B cell (primary cell): ENCODE data around the gene VTI1A. TPM values are rescaled to one million over a fixed set of nuclear protein-coding genes. Genes with fewer than 3 reads are reported as not detected.

Source experiments
- ATAC-seq: fragments of 200-7000 bp; cut with Tn5 transposase; one replicate; pipeline ENCODE4 v1.10.0; 2021; ENCODE audit warnings: low read depth, mild to moderate bottlenecking, moderate number of reproducible peaks, moderate library complexity
- CTCF ChIA-PET: fragments of 350-600 bp; sonication (Branson Sonifier 250); formaldehyde crosslinking; loops from one replicate; lab custom pipeline; 2021; ENCODE audit warnings: antibody characterized with exemption, inconsistent platforms; lab: Charles Lee
- POLR2A ChIA-PET: fragments of 350-600 bp; sonication (Branson Sonifier 250); formaldehyde crosslinking; loops from one replicate; lab custom pipeline; 2021; ENCODE audit warnings: antibody characterized with exemption; lab: Charles Lee
- DNase-seq: peaks from one replicate; pipeline ENCODE4 v3.0.0; 2013
- H2AFZ ChIP-seq: 2 replicates; pipeline ENCODE4 v1.6.1; 2012; ENCODE audit warnings: mild to moderate bottlenecking, low read depth, low read length; ENCODE audit not compliant: insufficient read depth, poor library complexity, severe bottlenecking
- H3K27ac ChIP-seq, 2 donors: 1 replicate in 1 of 2; 2 replicates in 1 of 2; pipeline ENCODE4 v1.5.1; 2012 to 2013; ENCODE audit warnings: low read length in 2 of 2, mild to moderate bottlenecking in 2 of 2, moderate library complexity in 1 of 2
- H3K27me3 ChIP-seq, 4 experiments: fragments of 200-600 bp in 1 of 4; sonication (generic) in 1 of 4; replicated peaks in 1 of 4; 1 replicate in 2 of 4; 2 replicates in 2 of 4; pipeline versions ENCODE4 v1.6.1 to v1.7.0; 2013 to 2016; ENCODE audit warnings: low read length in 3 of 4, mild to moderate bottlenecking in 2 of 4, mixed read lengths in 1 of 4, moderate library complexity in 1 of 4; ENCODE audit not compliant: insufficient read depth in 4 of 4, control insufficient read depth in 3 of 4; ENCODE audit errors: control extremely low read depth in 1 of 4
- H3K36me3 ChIP-seq, 2 experiments: replicated peaks in 1 of 2; 1 replicate in 1 of 2; 2 replicates in 1 of 2; pipeline versions ENCODE4 v1.6.1 to v1.7.1; 2013; ENCODE audit warnings: low read length in 1 of 2; ENCODE audit not compliant: insufficient read depth in 2 of 2, control insufficient read depth in 1 of 2; ENCODE audit errors: control extremely low read depth in 1 of 2, extremely low read depth in 1 of 2
- H3K4me1 ChIP-seq, 2 donors: fragments of 200-600 bp in 1 of 2; sonication (generic) in 1 of 2; 1 replicate in 1 of 2; 2 replicates in 1 of 2; pipeline versions ENCODE4 v1.5.1 to v1.6.1; 2013 to 2017; ENCODE audit warnings: low read length in 2 of 2; ENCODE audit not compliant: control insufficient read depth in 2 of 2, insufficient read depth in 2 of 2
- H3K4me2 ChIP-seq: replicated peaks from 2 replicates; pipeline ENCODE3; 2012; ENCODE audit warnings: mild to moderate bottlenecking, low read depth, low read length; ENCODE audit not compliant: poor library complexity, severe bottlenecking
- H3K4me3 ChIP-seq, 5 experiments: fragments of 200-600 bp in 1 of 5; sonication (generic) in 1 of 5; 1 replicate in 3 of 5; 2 replicates in 2 of 5; pipeline versions ENCODE4 v1.5.1 to v1.7.0; 2011 to 2016; ENCODE audit warnings: low read length in 4 of 5, mild to moderate bottlenecking in 4 of 5, low read depth in 2 of 5, control low read depth in 1 of 5, moderate library complexity in 1 of 5; ENCODE audit not compliant: insufficient read depth in 1 of 5; ENCODE audit errors: control extremely low read depth in 1 of 5, extremely low read depth in 1 of 5
- H3K79me2 ChIP-seq: fragments of 200-600 bp; sonication (generic); one replicate; pipeline ENCODE4 v1.6.0; 2016; ENCODE audit warnings: low read length; ENCODE audit not compliant: control insufficient read depth, insufficient read depth
- H3K9ac ChIP-seq: fragments of 200-600 bp; sonication (generic); 2 replicates; pipeline ENCODE4 v1.6.1; 2017; ENCODE audit warnings: mild to moderate bottlenecking, low read length, moderate library complexity
- H3K9me3 ChIP-seq, 3 donors: one replicate each; pipeline versions ENCODE4 v1.6.1 to v1.7.1; 2013; ENCODE audit warnings: low read length in 2 of 3; ENCODE audit not compliant: control insufficient read depth in 2 of 3, insufficient read depth in 1 of 3; ENCODE audit errors: control extremely low read depth in 1 of 3
- H4K20me1 ChIP-seq: 2 replicates; pipeline ENCODE4 v1.6.0; 2012; ENCODE audit warnings: mild to moderate bottlenecking, low read length; ENCODE audit not compliant: insufficient read depth, control insufficient read depth, poor library complexity, severe bottlenecking
- H3K27ac Mint-ChIP-seq: one replicate; pipeline ENCODE4 v1.8.0; 2021; ENCODE audit warnings: mixed read lengths
- H3K27me3 Mint-ChIP-seq: one replicate; pipeline ENCODE4 v1.8.0; 2021; ENCODE audit warnings: mixed read lengths
- H3K4me1 Mint-ChIP-seq: one replicate; pipeline ENCODE4 v1.8.0; 2021; ENCODE audit warnings: mixed read lengths
- H3K4me3 Mint-ChIP-seq: one replicate; pipeline ENCODE4 v1.8.0; 2021; ENCODE audit warnings: mixed read lengths
- H3K9me3 Mint-ChIP-seq: one replicate; pipeline ENCODE4 v1.8.0; 2022; ENCODE audit warnings: mixed read lengths; ENCODE audit not compliant: insufficient read depth
- EZH2 ChIP-seq: IDR thresholded peaks from 2 replicates; pipeline ENCODE4 v1.6.1; 2012; ENCODE audit warnings: borderline replicate concordance, low read depth, mild to moderate bottlenecking, moderate library complexity, low read length; ENCODE audit not compliant: insufficient read depth, poor library complexity, severe bottlenecking
- WGBS: methylation state at CpG from one replicate; pipeline ENCODE4 v1.1.5; 2013; ENCODE audit warnings: missing lambda C conversion rate; ENCODE audit not compliant: insufficient coverage; 5-methylcytosine and 5-hydroxymethylcytosine counted together
- intact Hi-C: fragments of 100-400 bp; cut with micrococcal nuclease; formaldehyde crosslinking; loops from one replicate; pipeline ENCODE4 v1.10.0; 2022
- polyA plus RNA-seq: library from polyadenylated mRNA; depleted of rRNA; stranded (reverse); fragments of >200 nt; gene quantifications from 2 replicates; pipeline ENCODE4 v1.2.3, GENCODE V29; 2012
- total RNA-seq, 2 donors: library from RNA; stranded (reverse); fragments of 120-200 nt in 1 of 2; gene quantifications; 1 replicate in 1 of 2; 2 replicates in 1 of 2; pipeline versions ENCODE4 v1.2.3 to v1.2.4, GENCODE V29; 2013 to 2022
- TF ChIP-seq, protein P1 (sequence below): fragments of 200-600 bp; IDR thresholded peaks from one replicate; pipeline ENCODE4 v1.8.0; 2022; ENCODE audit warnings: antibody characterized with exemption, mild to moderate bottlenecking

VTI1A gene
- total and polyA plus RNA-seq, 2 donors (not counting 1 experiment from before 2014, with no cell fraction given), result 20.0 to 84.1 TPM

DNA sequence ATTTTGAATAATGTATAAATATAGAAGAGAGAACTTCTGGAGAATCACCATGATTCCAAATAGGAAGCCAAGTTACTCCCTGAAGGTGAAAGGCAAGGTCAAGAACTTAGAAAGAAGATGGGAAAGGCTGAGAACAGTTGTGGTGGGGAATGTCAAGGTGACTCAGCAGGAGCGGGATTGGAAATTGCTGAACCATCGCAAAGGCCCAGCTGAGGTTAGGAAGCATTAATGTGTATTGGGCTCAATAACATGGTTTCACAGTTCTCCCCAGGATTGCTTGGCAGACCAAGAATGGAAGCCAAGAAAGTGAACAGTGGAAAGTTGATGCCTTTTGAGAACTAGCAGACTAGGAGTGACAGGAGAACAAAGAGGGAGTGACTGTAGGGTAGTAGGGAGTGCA is 133.3 kb downstream of the VTI1A start:
- H3K9me3 Mint-ChIP-seq, result no peaks in the 10 kb centered on the region
- Histone ChIP-seq H3K9me3 (no peaks in the 10 kb centered on the region), H4K20me1 (no peaks in the 10 kb centered on the region), H2AFZ (no peak overlapping the region), H3K4me1 (no peaks in the 10 kb centered on the region), H3K79me2 (no peaks in the 10 kb centered on the region), H3K4me2 (no peak overlapping the region), H3K27ac (no peak overlapping the region), H3K4me3 (no peak overlapping the region), H3K27me3 (no peaks in the 10 kb centered on the region), H3K9ac (no peak overlapping the region), H3K36me3 (peaks cover 0 to 4% of the 10 kb centered on the region in 2 experiments)
- H3K4me3 Mint-ChIP-seq, result no peak overlapping the region
- POLR2A ChIA-PET, result no interaction called here
- no peaks in the 10 kb centered on the region for H3K27me3 Mint-ChIP-seq
- 100% methylated on average over 2 of the region's 2 CpGs for WGBS
- H3K4me1 Mint-ChIP-seq, result no peaks in the 10 kb centered on the region
- ATAC-seq (no peak), DNase-seq (no peak)
- intact Hi-C loops, result no loop called here
- no peak overlapping the region for H3K27ac Mint-ChIP-seq
- TF ChIP-seq EZH2, result no peak
- TF ChIP-seq, protein P1, sequence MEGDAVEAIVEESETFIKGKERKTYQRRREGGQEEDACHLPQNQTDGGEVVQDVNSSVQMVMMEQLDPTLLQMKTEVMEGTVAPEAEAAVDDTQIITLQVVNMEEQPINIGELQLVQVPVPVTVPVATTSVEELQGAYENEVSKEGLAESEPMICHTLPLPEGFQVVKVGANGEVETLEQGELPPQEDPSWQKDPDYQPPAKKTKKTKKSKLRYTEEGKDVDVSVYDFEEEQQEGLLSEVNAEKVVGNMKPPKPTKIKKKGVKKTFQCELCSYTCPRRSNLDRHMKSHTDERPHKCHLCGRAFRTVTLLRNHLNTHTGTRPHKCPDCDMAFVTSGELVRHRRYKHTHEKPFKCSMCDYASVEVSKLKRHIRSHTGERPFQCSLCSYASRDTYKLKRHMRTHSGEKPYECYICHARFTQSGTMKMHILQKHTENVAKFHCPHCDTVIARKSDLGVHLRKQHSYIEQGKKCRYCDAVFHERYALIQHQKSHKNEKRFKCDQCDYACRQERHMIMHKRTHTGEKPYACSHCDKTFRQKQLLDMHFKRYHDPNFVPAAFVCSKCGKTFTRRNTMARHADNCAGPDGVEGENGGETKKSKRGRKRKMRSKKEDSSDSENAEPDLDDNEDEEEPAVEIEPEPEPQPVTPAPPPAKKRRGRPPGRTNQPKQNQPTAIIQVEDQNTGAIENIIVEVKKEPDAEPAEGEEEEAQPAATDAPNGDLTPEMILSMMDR, result no peak
- CTCF ChIA-PET, result no interaction called here

DNA sequence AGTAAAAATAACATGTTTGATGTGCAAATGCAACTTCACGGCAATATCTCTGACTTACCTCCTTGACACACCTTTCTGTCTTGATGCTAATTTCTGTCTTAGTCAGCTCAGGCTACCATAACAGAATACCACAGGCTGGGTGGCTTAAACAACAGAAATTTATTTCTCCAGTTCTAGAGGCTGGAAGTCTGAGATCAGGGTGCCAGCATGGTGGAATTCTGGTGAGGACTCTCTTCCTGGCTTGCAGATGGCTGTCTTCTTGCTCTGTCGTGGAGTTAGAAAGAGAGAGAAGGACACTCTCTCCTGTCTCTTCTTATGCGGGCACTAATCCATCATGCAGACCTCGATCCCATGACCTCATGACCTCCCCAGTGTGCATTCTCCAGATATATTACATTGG is 134.9 kb downstream of the VTI1A start:
- Histone ChIP-seq H3K27ac (no peak overlapping the region), H3K79me2 (no peaks in the 10 kb centered on the region), H3K9me3 (no peaks in the 10 kb centered on the region), H3K27me3 (no peaks in the 10 kb centered on the region), H3K4me2 (no peak overlapping the region), H3K4me3 (no peak overlapping the region), H3K4me1 (no peaks in the 10 kb centered on the region), H2AFZ (no peak overlapping the region), H4K20me1 (no peaks in the 10 kb centered on the region), H3K36me3 (peaks cover 0 to 4% of the 10 kb centered on the region in 2 experiments), H3K9ac (no peak overlapping the region)
- no peaks in the 10 kb centered on the region for H3K4me1 Mint-ChIP-seq
- ChIA-PET CTCF (no interaction called here), POLR2A (no interaction called here)
- H3K27ac Mint-ChIP-seq, result no peak overlapping the region
- no peak for ATAC-seq
- H3K9me3 Mint-ChIP-seq, result no peaks in the 10 kb centered on the region
- no peak for DNase-seq
- H3K4me3 Mint-ChIP-seq, result no peak overlapping the region
- intact Hi-C loops, result no loop called here
- WGBS, result 80% methylated on average over 1 of the region's 4 CpGs
- no peaks in the 10 kb centered on the region for H3K27me3 Mint-ChIP-seq
- no peak for TF ChIP-seq EZH2
- TF ChIP-seq, protein P1, result no peak
